Measurements from ENCODE around the gene SLC25A22.

GRCh38 chr11:801097-801780, 3.2 kb upstream of the SLC25A22 start:
- TF ChIP-seq CTCF (IDR thresholded peaks at IDR 0.05) (no peak), POLR2A (IDR thresholded peaks at IDR 0.05) (no peak)

Data from prostate gland (tissue), 2 donors.